Stimulated activated naive CD8-positive, alpha-beta T cell treated with anti-CD3 and anti-CD28 coated beads, Interleukin-15, Interleukin-2, amounts not matched to agents 100 ng/mL and 50 ng/mL, for 24 hours (primary cell): ENCODE results near the gene BABAM2.
"Not testable (repeated sequence)": the region's sequence is repeated elsewhere in the genome, so short reads cannot be mapped to it uniquely, and the experiment has no call there.

Source experiments
- H3K27ac Mint-ChIP-seq: one replicate; pipeline ENCODE4 v1.8.0; 2021; ENCODE audit warnings: mild to moderate bottlenecking, mixed read lengths
- H3K27me3 Mint-ChIP-seq: one replicate; pipeline ENCODE4 v1.8.0; 2021; ENCODE audit warnings: mixed read lengths
- H3K36me3 Mint-ChIP-seq: one replicate; pipeline ENCODE4 v1.8.0; 2021; ENCODE audit warnings: low read depth, mixed read lengths
- H3K4me1 Mint-ChIP-seq: one replicate; pipeline ENCODE4 v1.8.0; 2021; ENCODE audit warnings: low read depth, mixed read lengths
- H3K4me3 Mint-ChIP-seq: one replicate; pipeline ENCODE4 v1.8.0; 2021; ENCODE audit warnings: mild to moderate bottlenecking, mixed read lengths
- H3K9me3 Mint-ChIP-seq: one replicate; pipeline ENCODE4 v1.8.0; 2021; ENCODE audit warnings: mixed read lengths

The BABAM2 gene

GRCh38 chr2:28330722-28331121 is 440.2 kb downstream of the BABAM2 start:
- not testable (repeated sequence) for H3K27me3 Mint-ChIP-seq, H3K9me3 Mint-ChIP-seq, H3K4me3 Mint-ChIP-seq, H3K27ac Mint-ChIP-seq
- peaks cover 20% of the 10 kb centered on the region for H3K36me3 Mint-ChIP-seq
- H3K4me1 Mint-ChIP-seq, result peaks cover 11% of the 10 kb centered on the region

GRCh38 chr2:28331797-28332196 is 441.3 kb downstream of the BABAM2 start:
- H3K36me3 Mint-ChIP-seq, result peaks cover 20% of the 10 kb centered on the region
- H3K4me1 Mint-ChIP-seq, H3K27ac Mint-ChIP-seq, H3K4me3 Mint-ChIP-seq, H3K9me3 Mint-ChIP-seq, H3K27me3 Mint-ChIP-seq: not testable (repeated sequence)

- no peaks in the 10 kb centered on the region for H3K4me1 Mint-ChIP-seq
- no peak overlapping the region for H3K4me3 Mint-ChIP-seq
- no peaks in the 10 kb centered on the region for H3K9me3 Mint-ChIP-seq
- peaks cover 17% of the 10 kb centered on the region for H3K36me3 Mint-ChIP-seq
- no peaks in the 10 kb centered on the region for H3K27me3 Mint-ChIP-seq
- peak overlapping the region; percentile 49 for H3K27ac Mint-ChIP-seq
Measured at GRCh38 chr2:28332696-28333095, 442.2 kb downstream of the BABAM2 start.

GRCh38 chr2:28333606-28334526 is 443.3 kb downstream of the BABAM2 start:
- Mint-ChIP-seq H3K27me3 (no peaks in the 10 kb centered on the region), H3K27ac (no peak overlapping the region), H3K4me1 (no peaks in the 10 kb centered on the region), H3K9me3 (no peaks in the 10 kb centered on the region), H3K36me3 (peaks cover 17% of the 10 kb centered on the region), H3K4me3 (no peak overlapping the region)

GRCh38 chr2:28334527-28334894 is 444.0 kb downstream of the BABAM2 start:
- Mint-ChIP-seq H3K4me3 (no peak overlapping the region), H3K4me1 (no peaks in the 10 kb centered on the region), H3K36me3 (peaks cover 23% of the 10 kb centered on the region), H3K27ac (no peak overlapping the region), H3K27me3 (no peaks in the 10 kb centered on the region), H3K9me3 (no peaks in the 10 kb centered on the region)

GRCh38 chr2:28335265-28335664 is 444.7 kb downstream of the BABAM2 start:
- not testable (repeated sequence) for H3K9me3 Mint-ChIP-seq, H3K27me3 Mint-ChIP-seq, H3K4me1 Mint-ChIP-seq, H3K27ac Mint-ChIP-seq, H3K4me3 Mint-ChIP-seq
- H3K36me3 Mint-ChIP-seq, result peaks cover 17% of the 10 kb centered on the region

GRCh38 chr2:28335666-28336065 is 445.1 kb downstream of the BABAM2 start:
- peaks cover 13% of the 10 kb centered on the region for H3K36me3 Mint-ChIP-seq
- H3K27ac Mint-ChIP-seq, result peak overlapping the region; percentile 64
- H3K4me3 Mint-ChIP-seq, result no peak overlapping the region
- H3K9me3 Mint-ChIP-seq, result no peaks in the 10 kb centered on the region
- no peaks in the 10 kb centered on the region for H3K4me1 Mint-ChIP-seq
- H3K27me3 Mint-ChIP-seq, result no peaks in the 10 kb centered on the region

GRCh38 chr2:28336264-28336980 is 445.9 kb downstream of the BABAM2 start:
- Mint-ChIP-seq H3K4me3 (no peak overlapping the region), H3K4me1 (no peaks in the 10 kb centered on the region), H3K9me3 (no peaks in the 10 kb centered on the region), H3K27me3 (no peaks in the 10 kb centered on the region), H3K27ac (peak overlapping the region; percentile 64), H3K36me3 (peaks cover 12% of the 10 kb centered on the region)

GRCh38 chr2:28336982-28337627 is 446.6 kb downstream of the BABAM2 start:
- Mint-ChIP-seq H3K27me3 (no peaks in the 10 kb centered on the region), H3K36me3 (peaks cover 12% of the 10 kb centered on the region), H3K4me1 (no peaks in the 10 kb centered on the region), H3K27ac (no peak overlapping the region), H3K4me3 (no peak overlapping the region), H3K9me3 (no peaks in the 10 kb centered on the region)

- Mint-ChIP-seq H3K4me1 (no peaks in the 10 kb centered on the region), H3K27me3 (no peaks in the 10 kb centered on the region), H3K36me3 (peaks cover 12% of the 10 kb centered on the region), H3K9me3 (no peaks in the 10 kb centered on the region), H3K27ac (no peak overlapping the region), H3K4me3 (no peak overlapping the region)
Measured at GRCh38 chr2:28338046-28338817, 447.7 kb downstream of the BABAM2 start.

GRCh38 chr2:28338831-28339321 is 448.3 kb downstream of the BABAM2 start:
- Mint-ChIP-seq H3K4me3 (no peak overlapping the region), H3K9me3 (no peaks in the 10 kb centered on the region), H3K27me3 (no peaks in the 10 kb centered on the region), H3K4me1 (no peaks in the 10 kb centered on the region), H3K27ac (peak overlapping the region; percentile 59), H3K36me3 (peaks cover 12% of the 10 kb centered on the region)

GRCh38 chr2:28339516-28340175 is 449.1 kb downstream of the BABAM2 start:
- Mint-ChIP-seq H3K4me3 (no peak overlapping the region), H3K27me3 (no peaks in the 10 kb centered on the region), H3K36me3 (peaks cover 12% of the 10 kb centered on the region), H3K4me1 (no peaks in the 10 kb centered on the region), H3K27ac (peak overlapping the region; percentile 59), H3K9me3 (no peaks in the 10 kb centered on the region)

- H3K36me3 Mint-ChIP-seq, result peaks cover 12% of the 10 kb centered on the region
- H3K9me3 Mint-ChIP-seq, result no peaks in the 10 kb centered on the region
- no peak overlapping the region for H3K4me3 Mint-ChIP-seq
- H3K4me1 Mint-ChIP-seq, result no peaks in the 10 kb centered on the region
- H3K27ac Mint-ChIP-seq, result peak overlapping the region; percentile 67
- H3K27me3 Mint-ChIP-seq, result no peaks in the 10 kb centered on the region
Measured at GRCh38 chr2:28340312-28341202, 450.0 kb downstream of the BABAM2 start.
